HG02970 (cell line): ENCODE data around the gene GLIS1.
"Not testable (repeated sequence)": the region's sequence is repeated elsewhere in the genome, so short reads cannot be mapped to it uniquely, and the experiment has no call there.

Experiments used
- ATAC-seq: cut with Tn5 transposase; IDR thresholded peaks from one replicate; pipeline ENCODE4 v1.9.1; 2021; ENCODE audit warnings: mild to moderate bottlenecking, moderate library complexity, moderate number of reproducible peaks; ENCODE audit not compliant: unreplicated experiment, low FRiP score

GLIS1 gene

DNA sequence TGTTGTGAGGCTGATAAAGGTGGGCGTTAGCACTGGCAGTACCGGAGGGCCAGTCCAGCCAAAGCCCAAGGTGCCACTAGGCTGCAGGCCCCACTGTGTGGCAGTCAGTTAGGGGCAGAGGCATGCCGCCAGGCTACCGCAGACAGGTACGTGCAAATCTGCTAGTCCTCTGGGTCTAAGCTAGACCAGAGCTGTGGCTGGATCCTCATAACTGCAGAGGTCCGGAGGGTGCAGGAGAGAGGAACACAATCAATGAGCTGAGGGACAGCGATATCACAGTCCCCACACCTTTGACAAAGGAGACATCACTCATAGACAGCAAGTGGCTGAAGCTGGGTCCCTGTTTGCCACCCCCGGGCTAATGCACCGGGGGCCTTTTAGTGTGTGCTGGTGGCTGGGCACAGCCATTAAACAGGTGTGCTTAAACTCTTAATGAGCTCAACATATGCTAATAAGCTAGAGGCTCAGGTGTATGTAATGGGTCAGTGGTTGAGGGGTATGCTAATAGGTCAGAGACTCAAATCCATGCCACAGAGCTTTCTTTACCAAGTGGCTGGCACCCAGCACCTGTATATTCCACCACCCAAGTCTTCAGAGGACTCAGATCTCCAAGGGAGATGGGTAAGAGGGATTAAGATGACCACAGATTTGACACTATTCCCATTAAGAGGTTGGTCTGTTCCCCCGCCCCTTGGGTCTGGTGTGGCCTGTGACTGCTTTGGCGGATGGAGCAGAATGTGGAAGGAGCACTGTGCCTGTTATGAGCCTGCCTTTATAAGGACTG is 82.0 kb downstream of the GLIS1 start:
- no peak for ATAC-seq

DNA sequence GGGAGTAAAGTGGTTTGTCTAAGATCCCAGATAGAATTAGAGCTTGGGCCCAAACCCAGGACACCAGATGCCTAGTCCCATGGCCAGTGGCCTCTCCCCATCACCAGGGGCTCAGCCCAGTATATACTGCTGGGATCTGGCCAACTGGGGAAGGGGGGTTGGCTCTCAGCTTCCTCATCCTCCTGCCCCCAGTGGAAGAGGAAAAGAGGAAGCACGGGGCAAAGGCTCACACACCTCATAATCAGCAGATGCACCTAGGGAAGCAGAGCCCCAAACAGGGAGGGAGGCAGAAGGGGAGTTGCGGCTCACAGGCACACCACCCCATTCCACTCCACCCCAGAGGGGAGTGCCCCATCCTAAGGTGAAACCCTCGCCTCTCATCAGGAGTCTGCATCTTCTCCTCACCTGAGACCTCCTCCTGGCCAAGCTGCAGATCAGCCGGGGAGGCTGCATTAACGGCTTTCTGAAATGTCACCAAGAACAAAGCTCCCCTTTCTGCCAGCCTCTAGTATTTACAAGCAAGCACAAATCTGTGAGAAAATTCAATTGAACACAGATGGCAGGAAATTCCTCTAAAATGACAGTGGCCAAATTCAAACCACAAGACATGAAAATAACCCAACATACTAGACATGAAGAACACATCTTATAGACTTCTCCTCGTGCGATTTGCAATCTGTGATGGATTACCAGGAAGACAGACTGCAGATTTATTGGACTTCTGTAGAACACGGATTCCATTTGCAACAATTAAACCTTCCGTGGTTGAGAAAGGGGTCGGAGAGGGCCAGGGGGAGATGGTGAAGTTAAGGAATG is 82.8 kb downstream of the GLIS1 start:
- no peak for ATAC-seq

DNA sequence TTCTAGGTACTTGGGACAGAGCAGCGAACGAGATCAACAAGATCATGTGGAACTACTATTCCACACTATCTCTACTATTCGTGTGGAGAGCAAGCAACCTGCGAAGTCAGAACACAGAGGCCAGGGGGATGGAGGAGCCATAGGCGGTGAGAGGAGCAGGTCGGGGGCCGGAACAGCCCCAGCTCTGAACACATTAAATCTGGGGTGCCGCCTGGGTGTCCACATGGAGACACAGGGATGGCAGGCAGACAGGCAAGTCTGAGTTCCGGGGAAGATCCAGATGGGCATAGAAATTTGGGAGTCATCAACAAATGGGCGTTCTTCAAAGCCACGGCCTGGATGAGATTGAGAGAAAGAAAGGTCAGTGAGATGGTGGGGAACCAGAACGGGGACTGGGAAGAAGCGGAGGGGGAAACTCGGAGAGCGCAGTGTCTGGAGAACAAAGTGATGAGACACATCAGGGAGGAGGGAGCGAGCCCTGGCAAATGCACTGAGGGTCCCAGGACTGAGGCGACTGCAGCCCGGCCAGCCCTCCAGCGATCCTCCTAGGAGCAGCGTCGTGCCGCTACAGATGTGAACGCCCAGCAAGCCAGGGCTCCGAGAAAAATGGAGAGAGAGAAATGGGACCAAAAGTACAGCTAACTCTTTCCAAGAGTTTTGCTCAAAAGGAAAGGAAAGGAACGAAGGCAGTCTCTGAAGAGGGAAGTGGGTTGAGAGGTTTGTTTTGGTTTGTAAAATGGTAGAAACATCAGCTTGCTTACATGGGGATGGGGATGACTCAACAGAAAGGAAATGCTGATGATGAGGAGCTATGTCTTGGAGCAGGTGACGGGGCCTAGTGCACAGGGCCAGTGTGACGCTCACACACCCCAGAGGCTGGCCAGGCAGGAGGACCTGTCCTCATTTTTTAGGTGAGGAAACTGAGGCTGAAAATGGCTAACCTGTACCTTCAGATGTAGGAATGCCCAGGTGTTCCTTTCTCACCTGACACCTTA is 84.5 kb downstream of the GLIS1 start:
- no peak for ATAC-seq

DNA sequence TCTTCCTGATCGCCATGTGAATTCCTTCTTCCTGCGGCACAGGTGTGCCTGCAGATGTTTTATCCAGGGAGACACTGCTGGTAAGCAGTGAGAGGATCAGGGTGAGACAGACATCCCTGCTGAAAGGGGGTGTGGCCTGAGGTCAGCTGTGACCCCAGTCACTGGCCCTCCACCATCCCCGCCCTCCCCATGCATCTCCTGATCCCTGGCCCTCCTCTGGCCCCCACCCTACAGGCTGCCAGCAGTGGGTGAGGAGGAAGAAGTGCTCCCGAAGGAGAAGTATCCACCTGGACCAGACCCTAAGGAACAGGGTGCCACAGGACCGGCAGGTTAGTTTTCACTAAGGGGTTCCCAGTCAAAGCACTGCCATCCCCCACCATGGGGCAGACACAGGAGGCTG is 85.3 kb downstream of the GLIS1 start:
- no peak for ATAC-seq

DNA sequence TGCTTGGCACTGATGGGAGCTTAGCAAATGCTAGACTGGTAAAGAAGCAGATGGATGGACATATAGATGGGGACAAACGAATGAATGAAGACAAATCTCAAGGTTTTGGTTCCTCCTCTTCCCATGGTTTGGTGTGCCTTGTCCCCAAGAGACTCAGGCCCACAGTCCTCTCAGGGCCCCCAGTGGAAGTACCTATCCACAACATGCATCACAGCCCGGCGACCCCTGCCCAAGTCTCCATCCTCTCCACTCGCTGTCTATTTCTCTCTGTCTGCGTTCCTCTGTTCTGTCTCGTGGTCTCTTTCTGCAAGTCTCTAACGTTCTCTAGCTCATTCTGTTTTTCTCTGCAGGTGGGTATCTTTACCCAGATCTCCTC is 85.8 kb downstream of the GLIS1 start:
- ATAC-seq: no peak

DNA sequence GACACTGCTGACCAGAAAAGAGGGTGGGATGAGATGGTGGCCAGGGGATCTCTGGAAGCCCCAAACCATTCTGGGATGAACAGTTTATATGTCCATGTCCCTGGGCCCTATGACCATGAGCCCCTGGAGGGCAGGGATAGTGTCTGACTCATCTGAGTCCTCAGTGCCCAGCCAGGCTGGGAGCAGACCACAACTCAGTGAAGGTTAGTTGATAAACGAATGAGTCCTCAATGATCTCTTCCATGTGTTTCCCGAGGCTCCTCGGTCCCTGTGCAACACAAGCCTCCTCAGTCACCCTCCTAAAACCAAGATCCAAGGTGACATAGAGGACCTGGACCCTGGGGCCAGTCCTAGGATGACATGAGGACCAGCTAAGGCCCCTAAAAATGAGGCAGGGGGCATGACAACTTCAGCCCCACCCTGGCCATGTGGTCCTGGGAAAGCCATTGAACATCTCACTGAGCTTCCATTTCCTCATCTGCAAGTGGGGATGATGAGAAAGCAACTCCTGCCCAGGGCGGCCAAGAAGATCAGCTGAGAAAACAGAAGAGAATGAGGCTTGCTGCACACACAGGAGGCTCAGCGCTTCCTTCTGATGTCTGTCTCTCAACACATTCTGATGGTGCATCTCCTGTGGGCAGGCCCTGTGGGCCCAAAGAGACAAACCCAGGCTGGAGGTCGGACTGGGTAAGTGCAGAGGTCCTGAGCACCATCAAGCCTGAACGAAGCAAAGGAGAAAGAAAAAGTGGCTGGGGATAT is 86.3 kb downstream of the GLIS1 start:
- no peak for ATAC-seq

DNA sequence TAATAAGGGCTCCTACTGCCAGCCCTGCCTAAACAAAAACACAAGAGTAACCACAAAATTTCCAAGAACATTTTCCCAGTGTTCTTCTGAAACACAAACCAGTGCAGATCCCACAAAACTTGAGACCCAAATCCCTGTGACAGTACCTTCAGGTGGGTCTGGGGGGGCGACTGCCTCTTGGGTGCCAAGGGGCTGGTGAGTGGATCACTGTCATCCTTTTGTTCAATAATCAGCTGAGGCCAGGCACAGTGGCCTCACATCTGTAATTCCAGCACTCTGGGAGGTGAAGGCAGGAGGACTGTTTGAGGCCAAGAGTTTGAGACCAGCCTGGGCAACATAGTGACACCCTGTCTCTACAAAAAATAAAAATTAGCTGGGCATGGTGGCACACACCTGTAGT is 87.6 kb downstream of the GLIS1 start:
- ATAC-seq: no peak

DNA sequence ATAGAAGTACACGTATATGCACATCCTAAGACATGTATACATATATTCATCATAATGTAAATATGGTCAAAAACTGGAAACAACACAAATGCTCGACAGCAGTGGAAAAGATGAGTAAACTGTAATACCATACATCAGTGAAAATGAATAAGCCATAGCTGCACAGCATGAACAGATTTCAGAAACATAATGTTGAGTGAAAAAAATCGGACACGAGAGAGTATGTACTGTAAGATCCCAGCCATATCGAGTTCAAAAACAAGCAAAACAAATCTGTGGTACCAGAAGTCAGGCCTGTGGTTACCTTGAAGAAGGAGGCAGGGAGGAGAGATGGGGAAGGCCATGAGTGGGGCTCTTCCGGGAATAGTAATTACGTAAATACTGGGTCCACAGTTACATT is 90.4 kb downstream of the GLIS1 start:
- ATAC-seq: no peak

DNA sequence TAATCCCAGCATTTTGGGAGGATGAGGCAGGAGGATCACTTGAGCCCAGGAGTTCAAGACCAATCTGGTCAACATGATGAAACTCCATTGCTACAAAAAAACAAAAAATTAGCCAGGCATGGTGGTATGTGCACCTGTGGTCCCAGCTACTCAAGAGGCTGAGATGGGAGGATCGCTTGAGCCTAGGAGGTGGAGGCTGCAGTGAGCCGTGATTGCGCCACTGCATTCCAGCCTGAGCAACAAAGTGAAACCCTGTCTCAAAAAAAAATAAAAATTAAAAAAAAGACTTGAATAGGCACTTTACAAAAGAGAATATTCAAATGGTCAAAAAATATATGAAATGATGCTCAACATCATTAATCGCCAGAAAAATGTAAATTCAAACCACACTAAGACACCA is 91.0 kb downstream of the GLIS1 start:
- ATAC-seq: not testable (repeated sequence)

DNA sequence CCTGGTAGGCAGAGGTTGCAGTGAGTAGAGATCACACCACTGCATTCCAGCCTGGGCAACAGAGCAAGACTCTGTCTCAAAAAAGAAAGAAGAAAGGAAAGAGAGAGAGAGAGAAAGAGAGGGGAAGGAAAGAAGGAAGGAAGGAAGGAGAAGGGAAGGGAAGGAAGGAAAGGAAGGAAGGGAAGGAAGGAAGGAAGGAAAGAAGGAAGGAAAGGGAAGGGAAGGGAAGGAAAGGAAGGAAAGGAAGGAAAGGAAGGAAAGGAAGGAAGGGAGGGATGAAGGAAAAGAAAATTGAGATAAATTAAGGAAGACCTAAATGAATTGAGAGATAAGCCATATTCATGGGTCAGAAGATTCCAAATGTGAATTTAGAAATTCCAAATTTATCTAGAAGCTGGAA is 92.2 kb downstream of the GLIS1 start:
- no peak for ATAC-seq

DNA sequence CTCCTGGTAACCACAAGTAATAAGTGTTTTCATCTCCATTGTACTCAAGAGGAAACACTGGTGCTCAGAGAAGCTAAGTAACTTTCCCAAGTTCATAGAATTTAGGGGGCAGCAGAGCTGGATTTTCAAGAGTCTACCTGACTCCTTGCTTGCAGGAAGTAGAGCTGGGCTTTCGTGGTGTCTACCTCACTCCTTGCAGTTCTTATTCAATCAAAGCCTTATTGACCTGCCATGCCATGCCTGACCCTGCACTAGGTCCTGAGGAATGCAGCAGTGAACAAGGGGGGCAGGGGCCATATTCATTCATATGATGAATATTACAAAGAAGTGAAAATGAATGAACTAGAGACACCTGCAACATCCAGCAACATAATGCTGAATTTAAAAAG is 93.3 kb downstream of the GLIS1 start:
- no peak for ATAC-seq

DNA sequence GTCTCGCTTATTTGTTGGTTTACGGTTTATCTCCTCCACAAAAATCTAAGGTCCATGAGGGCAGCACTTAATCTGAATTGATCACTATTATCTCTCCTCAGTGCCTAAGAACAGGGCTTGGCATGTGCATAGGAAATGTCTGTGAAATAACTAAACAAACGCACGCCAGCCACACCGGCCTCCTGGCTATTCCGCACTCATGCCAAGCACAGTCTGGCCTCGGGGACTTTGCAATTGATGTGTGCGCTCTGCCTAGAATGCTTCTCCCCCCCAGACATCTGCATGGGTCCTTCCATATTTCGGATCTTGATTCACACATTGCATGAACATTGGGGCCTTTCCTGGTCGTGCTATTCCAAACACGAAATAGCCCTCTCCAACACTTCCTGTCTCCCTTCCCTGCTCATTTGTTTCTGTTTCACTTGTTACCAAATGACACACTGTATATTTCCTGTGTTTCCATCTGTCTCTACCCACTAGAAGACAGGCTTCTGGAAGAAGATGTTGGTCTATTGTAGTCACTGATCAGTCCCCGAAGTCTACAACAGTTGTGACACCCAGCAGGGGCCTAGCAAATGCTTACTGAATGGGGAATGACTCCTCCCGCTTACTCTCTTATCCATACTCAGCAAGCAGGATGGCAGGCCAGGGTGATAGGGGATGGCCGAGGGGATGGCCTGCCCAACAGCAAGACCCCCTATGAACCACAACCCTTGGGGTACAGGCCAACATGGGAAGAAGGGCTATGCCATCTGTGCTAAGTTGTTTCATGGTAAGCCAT is 93.9 kb downstream of the GLIS1 start:
- no peak for ATAC-seq

DNA sequence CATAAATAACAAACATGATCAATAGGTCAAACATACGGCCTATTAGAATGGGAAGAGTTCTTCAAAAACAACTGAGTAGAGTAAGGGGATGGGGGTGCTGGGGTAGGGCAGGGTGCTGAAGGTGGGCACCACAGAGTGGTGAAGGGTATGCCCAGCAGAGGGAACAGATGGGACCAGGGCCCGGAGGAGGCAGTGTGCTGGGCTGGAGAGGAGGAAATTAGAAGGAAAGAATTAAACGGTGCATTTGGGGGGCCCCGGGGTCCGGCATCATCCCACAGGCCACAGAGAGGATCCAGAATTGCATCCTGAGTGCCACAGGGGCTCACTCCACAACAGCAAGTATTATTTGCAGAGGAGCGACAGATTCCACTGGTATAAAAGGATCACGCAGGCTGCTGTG is 94.5 kb downstream of the GLIS1 start:
- ATAC-seq: no peak

DNA sequence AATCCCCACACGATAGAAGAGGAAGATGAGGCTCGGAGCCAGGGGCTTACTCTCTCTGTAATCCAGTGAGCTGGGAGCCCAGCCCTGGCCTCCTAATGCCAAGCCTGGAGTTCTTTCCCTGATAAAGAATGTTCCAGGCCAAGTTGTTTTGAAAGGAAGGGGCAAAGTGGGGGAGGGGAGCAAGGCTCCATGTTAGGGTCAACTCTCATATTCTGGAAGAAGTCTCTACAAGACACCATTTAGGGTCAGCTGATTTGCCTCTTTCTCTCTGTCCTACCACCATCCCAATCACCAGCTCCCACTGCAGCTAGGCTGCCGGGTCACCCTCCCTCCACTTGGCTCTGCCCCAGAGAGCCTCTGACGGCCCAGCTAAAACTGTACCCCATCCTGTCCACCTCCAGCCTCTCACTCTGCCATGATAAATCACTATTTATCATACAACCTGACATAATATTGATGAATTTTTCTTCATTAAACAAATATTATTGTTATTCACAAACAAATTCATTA is 95.0 kb downstream of the GLIS1 start:
- ATAC-seq: no peak

DNA sequence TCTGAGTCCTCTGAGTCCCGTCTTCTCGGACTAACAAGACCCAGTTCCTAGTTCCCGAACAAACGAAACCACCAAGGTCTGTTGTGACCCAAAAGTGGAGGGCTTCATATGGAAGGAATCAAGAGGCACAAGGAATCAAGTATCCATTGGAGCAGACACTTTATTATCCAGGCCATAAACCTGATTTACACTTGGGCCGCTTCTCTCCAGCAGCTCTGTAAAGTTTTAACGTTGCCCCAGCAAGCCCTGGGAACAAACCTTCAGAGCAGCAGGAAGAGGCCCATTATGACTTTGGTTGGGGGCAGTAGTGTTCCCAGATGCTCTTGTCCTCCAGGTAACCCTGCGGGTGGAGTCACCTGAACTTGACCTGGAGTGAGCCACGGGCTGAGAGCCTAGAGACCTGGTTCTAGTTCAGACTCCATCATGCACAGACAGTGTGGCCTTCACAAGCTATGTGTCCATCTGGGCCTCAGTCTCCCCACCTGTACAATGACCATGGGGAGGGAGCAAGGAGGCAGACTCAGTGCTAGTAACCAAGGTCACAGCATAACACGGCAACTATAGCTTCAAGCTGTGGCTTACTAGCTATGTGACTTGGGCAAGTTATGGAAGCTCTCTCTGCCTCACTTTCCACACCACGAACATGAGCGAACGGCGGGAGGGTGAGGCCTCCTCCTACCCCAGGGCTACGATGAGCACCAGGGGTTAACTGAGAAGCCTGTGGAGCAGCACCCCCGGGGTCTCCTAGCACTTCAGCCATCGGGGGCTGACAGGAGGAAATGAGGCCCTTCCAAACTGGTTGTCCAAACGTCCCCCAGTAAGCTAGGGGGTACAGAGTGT is 95.7 kb downstream of the GLIS1 start:
- ATAC-seq: no peak

DNA sequence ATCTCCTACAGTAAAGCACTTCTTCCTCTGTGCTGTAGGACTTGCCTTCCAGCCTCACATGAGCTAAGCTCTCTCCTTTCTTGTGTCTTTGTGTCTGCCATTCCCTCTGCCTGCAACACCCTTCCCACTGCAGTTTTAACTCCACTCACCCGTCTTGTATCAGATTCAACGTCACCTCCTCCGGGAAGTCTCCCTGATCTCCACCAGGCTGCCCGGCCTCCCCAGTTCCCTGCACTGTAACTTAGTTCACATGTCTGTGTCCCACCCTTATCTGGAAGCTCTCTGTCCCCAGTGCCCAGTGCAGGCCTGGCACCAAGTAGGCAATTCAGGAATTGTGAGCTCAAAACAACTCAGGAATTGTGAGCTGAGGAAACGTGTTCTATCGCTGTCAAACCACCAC is 96.4 kb downstream of the GLIS1 start:
- no peak for ATAC-seq

DNA sequence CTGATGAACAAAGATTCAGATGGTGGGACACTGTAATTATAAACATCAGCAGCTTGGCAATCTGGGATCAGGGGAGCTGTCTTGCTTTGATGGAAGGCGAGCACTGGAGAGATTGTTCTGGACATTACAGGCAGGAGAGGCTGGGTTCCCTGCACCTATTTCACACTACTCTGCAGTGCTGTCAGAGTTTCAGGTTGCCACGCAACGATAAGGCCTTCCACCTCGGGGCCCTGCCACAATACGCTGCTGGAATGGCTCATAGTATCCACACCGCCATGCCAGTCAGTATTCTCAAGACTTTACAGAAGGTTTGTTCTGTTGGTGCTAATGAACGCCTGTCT is 96.8 kb downstream of the GLIS1 start:
- ATAC-seq: no peak

DNA sequence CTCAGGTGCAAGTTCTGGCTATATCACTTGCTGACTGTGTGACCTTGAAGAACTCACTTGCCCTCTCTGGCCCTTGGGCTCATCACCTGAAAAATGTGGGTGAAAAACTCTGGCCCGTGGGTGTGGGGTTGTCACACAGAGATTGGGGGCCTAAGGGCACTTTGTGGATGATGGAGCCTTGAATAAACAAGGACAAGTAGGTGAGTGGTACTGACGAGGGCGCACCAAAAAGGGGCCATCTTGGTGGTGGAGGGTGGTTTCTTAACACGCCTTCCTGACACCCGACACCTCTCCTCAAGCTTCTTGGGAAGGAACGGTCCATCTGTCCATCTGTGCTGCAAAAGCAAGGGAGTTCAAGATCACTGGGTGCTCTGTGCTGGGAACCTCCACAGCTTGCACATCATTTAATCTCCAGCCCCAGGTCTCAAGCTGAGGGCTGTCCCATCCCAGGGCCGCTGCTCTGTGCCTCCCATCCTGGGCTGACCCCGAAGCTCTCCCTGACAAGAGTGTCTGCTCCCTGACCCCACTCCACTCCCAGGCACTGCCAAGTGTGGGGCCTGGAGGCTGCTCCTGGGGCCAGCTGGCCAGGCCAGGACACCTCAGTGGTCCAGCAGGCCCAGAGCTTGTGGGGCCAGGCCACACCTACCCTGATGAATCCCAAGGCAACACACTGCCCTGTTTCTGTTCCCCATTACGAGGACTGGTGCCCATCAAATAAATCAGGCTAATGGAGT is 97.3 kb downstream of the GLIS1 start:
- no peak for ATAC-seq
